Measurements from ENCODE around the gene RBM28. TPM values are rescaled to one million over a fixed set of nuclear protein-coding genes. Genes with fewer than 3 reads are reported as not detected.

Gene RBM28
- total and polyA plus RNA-seq, 2 of the 8 experiments (the other 6 are each of a cell fraction or from before 2014, with no cell fraction given), result 12.8 to 65.3 TPM

- TF ChIP-seq CHD7 (IDR thresholded peaks at IDR 0.05; ENCODE audit: insufficient replicate concordance, low read length) (no peak), CHD2 (IDR thresholded peaks at IDR 0.05; ENCODE audit: low read length) (no peak), ATF2 (IDR thresholded peaks at IDR 0.05; ENCODE audit: low read length) (no peak), POU5F1 (IDR thresholded peaks at IDR 0.05; ENCODE audit: low read depth, low read length) (no peak), EZH2 (IDR thresholded peaks at IDR 0.05; ENCODE audit: low read depth, low read length, severe bottlenecking) (no peak), ATF3 (IDR thresholded peaks at IDR 0.05; ENCODE audit: insufficient read depth, low read depth, low read length) (no peak), RFX5 (IDR thresholded peaks at IDR 0.05; ENCODE audit: borderline replicate concordance, low read depth, low read length) (no peak), TCF12 (IDR thresholded peaks at IDR 0.05; ENCODE audit: low read depth, low read length) (no peak)
Observed at GRCh38 chr7:128381161-128381821, 37.6 kb upstream of the RBM28 start (continued).
